ENCODE measurements around the gene KRT38.

KRT38 gene

GRCh38 chr17:41393294-41393693 is 47.5 kb downstream of the KRT38 start:
- peaks cover 16 to 17% of the 10 kb centered on the region in 2 experiments for H3K4me1 ChIP-seq (ENCODE audit: control insufficient read depth in 1 of 2, insufficient read depth in 2 of 2, low read length in 2 of 2)
- H2BK5ac ChIP-seq (ENCODE audit: low read depth, low read length, poor library complexity) = no peak overlapping the region
- H3K4me2 ChIP-seq (ENCODE audit: low read length) = no peak overlapping the region
- H4K8ac ChIP-seq (ENCODE audit: low read depth, low read length) = no peak overlapping the region
- no peak overlapping the region for H3K4ac ChIP-seq (ENCODE audit: low read depth, low read length)
- H4K12ac ChIP-seq (ENCODE audit: low read depth, low read length) = no peak overlapping the region
- H4K91ac ChIP-seq (ENCODE audit: low read depth, low read length) = no peak overlapping the region
- no peaks in the 10 kb centered on the region for H3K79me2 ChIP-seq (ENCODE audit: control insufficient read depth, insufficient read depth, low read length, poor library complexity)
- H3K14ac ChIP-seq (ENCODE audit: low read length) = no peak overlapping the region
- H3K18ac ChIP-seq (ENCODE audit: low read length) = no peak overlapping the region
- H3K36me3 ChIP-seq (ENCODE audit: control insufficient read depth in 1 of 2, insufficient read depth in 2 of 2, low read length in 2 of 2) = no peaks in the 10 kb centered on the region
- H2AFZ ChIP-seq (ENCODE audit: insufficient read depth, low read length, poor library complexity) = no peak overlapping the region
- WGBS (ENCODE audit: extremely low coverage, insufficient coverage, insufficient read length) = no CpG with 5 or more reads among the region's 5 CpGs
- no peak overlapping the region for H3K9ac ChIP-seq (ENCODE audit: low read length)
- H3K4me3 ChIP-seq (ENCODE audit: low read depth, low read length) = no peak overlapping the region
- no peaks in the 10 kb centered on the region for H3K27me3 ChIP-seq (ENCODE audit: insufficient read depth, low read length)
- no peak overlapping the region for H2BK12ac ChIP-seq (ENCODE audit: low read length)
- DNase-seq = no peak
- no peak overlapping the region for H2BK120ac ChIP-seq (ENCODE audit: insufficient read depth, low read length, poor library complexity)
- no peak overlapping the region for H2AK5ac ChIP-seq (ENCODE audit: low read length)
- H3K27ac ChIP-seq (ENCODE audit: low read depth, low read length) = no peak overlapping the region
- peaks cover 2% of the 10 kb centered on the region for H3K79me1 ChIP-seq (ENCODE audit: low read length)
- H3K9me3 ChIP-seq (ENCODE audit: insufficient read depth, low read depth, low read length) = no peaks in the 10 kb centered on the region
- H3K23ac ChIP-seq (ENCODE audit: low read length) = no peak overlapping the region

GRCh38 chr17:41392278-41392677 is 48.5 kb downstream of the KRT38 start:
- Histone ChIP-seq H2AFZ (ENCODE audit: insufficient read depth, low read length, poor library complexity) (no peak overlapping the region), H3K4me3 (ENCODE audit: low read depth, low read length) (no peak overlapping the region), H3K27ac (ENCODE audit: low read depth, low read length) (no peak overlapping the region), H4K8ac (ENCODE audit: low read depth, low read length) (no peak overlapping the region), H2AK5ac (ENCODE audit: low read length) (no peak overlapping the region), H3K27me3 (ENCODE audit: insufficient read depth, low read length) (no peaks in the 10 kb centered on the region), H3K9me3 (ENCODE audit: insufficient read depth, low read depth, low read length) (no peaks in the 10 kb centered on the region), H3K79me2 (ENCODE audit: control insufficient read depth, insufficient read depth, low read length, poor library complexity) (no peaks in the 10 kb centered on the region), H3K36me3 (ENCODE audit: control insufficient read depth in 1 of 2, insufficient read depth in 2 of 2, low read length in 2 of 2) (no peaks in the 10 kb centered on the region), H4K91ac (ENCODE audit: low read depth, low read length) (no peak overlapping the region), H3K4me1 (ENCODE audit: control insufficient read depth in 1 of 2, insufficient read depth in 2 of 2, low read length in 2 of 2) (peaks cover 16 to 19% of the 10 kb centered on the region in 2 experiments), H3K79me1 (ENCODE audit: low read length) (peaks cover 2% of the 10 kb centered on the region), H3K4ac (ENCODE audit: low read depth, low read length) (no peak overlapping the region), H2BK5ac (ENCODE audit: low read depth, low read length, poor library complexity) (no peak overlapping the region), H3K9ac (ENCODE audit: low read length) (no peak overlapping the region), H2BK12ac (ENCODE audit: low read length) (no peak overlapping the region), H3K23ac (ENCODE audit: low read length) (no peak overlapping the region), H2BK120ac (ENCODE audit: insufficient read depth, low read length, poor library complexity) (no peak overlapping the region), H3K14ac (ENCODE audit: low read length) (no peak overlapping the region), H4K12ac (ENCODE audit: low read depth, low read length) (no peak overlapping the region), H3K18ac (ENCODE audit: low read length) (no peak overlapping the region), H3K4me2 (ENCODE audit: low read length) (no peak overlapping the region)
- no peak for DNase-seq
- no CpG with 5 or more reads among the region's 1 CpG for WGBS (ENCODE audit: extremely low coverage, insufficient coverage, insufficient read length)

GRCh38 chr17:41391535-41391934 is 49.2 kb downstream of the KRT38 start:
- no peak overlapping the region for H2BK120ac ChIP-seq (ENCODE audit: insufficient read depth, low read length, poor library complexity)
- H2AFZ ChIP-seq (ENCODE audit: insufficient read depth, low read length, poor library complexity) = no peak overlapping the region
- H2AK5ac ChIP-seq (ENCODE audit: low read length) = no peak overlapping the region
- H3K4ac ChIP-seq (ENCODE audit: low read depth, low read length) = no peak overlapping the region
- H3K4me1 ChIP-seq (ENCODE audit: control insufficient read depth in 1 of 2, insufficient read depth in 2 of 2, low read length in 2 of 2) = peaks cover 16 to 19% of the 10 kb centered on the region in 2 experiments
- peaks cover 2% of the 10 kb centered on the region for H3K79me1 ChIP-seq (ENCODE audit: low read length)
- H3K4me3 ChIP-seq (ENCODE audit: low read depth, low read length) = no peak overlapping the region
- no peak overlapping the region for H3K14ac ChIP-seq (ENCODE audit: low read length)
- H3K79me2 ChIP-seq (ENCODE audit: control insufficient read depth, insufficient read depth, low read length, poor library complexity) = no peaks in the 10 kb centered on the region
- H3K9me3 ChIP-seq (ENCODE audit: insufficient read depth, low read depth, low read length) = no peaks in the 10 kb centered on the region
- H4K91ac ChIP-seq (ENCODE audit: low read depth, low read length) = no peak overlapping the region
- no peak for DNase-seq
- no peak overlapping the region for H2BK5ac ChIP-seq (ENCODE audit: low read depth, low read length, poor library complexity)
- no peak overlapping the region for H4K8ac ChIP-seq (ENCODE audit: low read depth, low read length)
- H3K4me2 ChIP-seq (ENCODE audit: low read length) = no peak overlapping the region
- H3K27me3 ChIP-seq (ENCODE audit: insufficient read depth, low read length) = no peaks in the 10 kb centered on the region
- no peak overlapping the region for H3K27ac ChIP-seq (ENCODE audit: low read depth, low read length)
- no peak overlapping the region for H3K9ac ChIP-seq (ENCODE audit: low read length)
- H3K18ac ChIP-seq (ENCODE audit: low read length) = no peak overlapping the region
- no peak overlapping the region for H4K12ac ChIP-seq (ENCODE audit: low read depth, low read length)
- WGBS (ENCODE audit: extremely low coverage, insufficient coverage, insufficient read length) = no CpG with 5 or more reads among the region's 2 CpGs
- H3K23ac ChIP-seq (ENCODE audit: low read length) = no peak overlapping the region
- H3K36me3 ChIP-seq (ENCODE audit: control insufficient read depth in 1 of 2, insufficient read depth in 2 of 2, low read length in 2 of 2) = no peaks in the 10 kb centered on the region
- H2BK12ac ChIP-seq (ENCODE audit: low read length) = no peak overlapping the region

GRCh38 chr17:41390411-41390938 is 50.3 kb downstream of the KRT38 start:
- H3K79me1 ChIP-seq (ENCODE audit: low read length) = peaks cover 2% of the 10 kb centered on the region
- H3K36me3 ChIP-seq (ENCODE audit: control insufficient read depth in 1 of 2, insufficient read depth in 2 of 2, low read length in 2 of 2) = no peaks in the 10 kb centered on the region
- no peaks in the 10 kb centered on the region for H3K79me2 ChIP-seq (ENCODE audit: control insufficient read depth, insufficient read depth, low read length, poor library complexity)
- H2AK5ac ChIP-seq (ENCODE audit: low read length) = no peak overlapping the region
- H3K23ac ChIP-seq (ENCODE audit: low read length) = no peak overlapping the region
- no peak overlapping the region for H2BK5ac ChIP-seq (ENCODE audit: low read depth, low read length, poor library complexity)
- no peak overlapping the region for H4K12ac ChIP-seq (ENCODE audit: low read depth, low read length)
- DNase-seq = no peak
- H3K4me3 ChIP-seq (ENCODE audit: low read depth, low read length) = no peak overlapping the region
- no peaks in the 10 kb centered on the region for H3K9me3 ChIP-seq (ENCODE audit: insufficient read depth, low read depth, low read length)
- no peak overlapping the region for H3K4ac ChIP-seq (ENCODE audit: low read depth, low read length)
- H3K4me1 ChIP-seq (ENCODE audit: control insufficient read depth in 1 of 2, insufficient read depth in 2 of 2, low read length in 2 of 2) = peaks cover 16 to 19% of the 10 kb centered on the region in 2 experiments
- no CpG with 5 or more reads among the region's 7 CpGs for WGBS (ENCODE audit: extremely low coverage, insufficient coverage, insufficient read length)
- no peak overlapping the region for H3K27ac ChIP-seq (ENCODE audit: low read depth, low read length)
- H2AFZ ChIP-seq (ENCODE audit: insufficient read depth, low read length, poor library complexity) = no peak overlapping the region
- no peak overlapping the region for H3K18ac ChIP-seq (ENCODE audit: low read length)
- H4K8ac ChIP-seq (ENCODE audit: low read depth, low read length) = no peak overlapping the region
- no peak overlapping the region for H3K14ac ChIP-seq (ENCODE audit: low read length)
- H2BK12ac ChIP-seq (ENCODE audit: low read length) = no peak overlapping the region
- H2BK120ac ChIP-seq (ENCODE audit: insufficient read depth, low read length, poor library complexity) = no peak overlapping the region
- H4K91ac ChIP-seq (ENCODE audit: low read depth, low read length) = no peak overlapping the region
- H3K4me2 ChIP-seq (ENCODE audit: low read length) = no peak overlapping the region
- no peaks in the 10 kb centered on the region for H3K27me3 ChIP-seq (ENCODE audit: insufficient read depth, low read length)
- no peak overlapping the region for H3K9ac ChIP-seq (ENCODE audit: low read length)

Data from trophoblast cell (in vitro differentiated cells and primary cell).